Inferior parietal cortex (tissue), 1 donor: Measurements from ENCODE around the gene PANK4.

ENCODE experiments used
- DNase-seq: peaks from one replicate; pipeline ENCODE4 v3.0.0-alpha.2; 2016; ENCODE audit errors: extremely low spot score

PANK4 gene

GRCh38 chr1:2528966-2529783 lies 2.8 kb upstream of the PANK4 start:
- peak; percentile 12 for DNase-seq

GRCh38 chr1:2528611-2528965 lies 2.2 kb upstream of the PANK4 start:
- DNase-seq = no peak

- no peak for DNase-seq
These were observed 1.6 kb upstream of the PANK4 start for GRCh38 chr1:2528016-2528415.

- DNase-seq = no peak
These were observed 1.1 kb upstream of the PANK4 start for GRCh38 chr1:2527556-2527860.

GRCh38 chr1:2526824-2527555 lies 594 bp upstream of the PANK4 start:
- DNase-seq = peak; percentile 53

GRCh38 chr1:2525572-2525919 lies 850 bp downstream of the PANK4 start:
- DNase-seq = no peak

GRCh38 chr1:2523891-2524609 lies 2.3 kb downstream of the PANK4 start:
- DNase-seq = no peak

GRCh38 chr1:2523191-2523890 lies 3.1 kb downstream of the PANK4 start:
- DNase-seq = no peak

- no peak for DNase-seq
These were observed 4.2 kb downstream of the PANK4 start for GRCh38 chr1:2522230-2522629.

- no peak for DNase-seq
These were observed 5.6 kb downstream of the PANK4 start for GRCh38 chr1:2520806-2521205.

- DNase-seq = no peak
These were observed 6.2 kb downstream of the PANK4 start for GRCh38 chr1:2520206-2520605.

GRCh38 chr1:2519729-2520128 lies 6.7 kb downstream of the PANK4 start:
- no peak for DNase-seq

- DNase-seq = no peak
These were observed 7.2 kb downstream of the PANK4 start for GRCh38 chr1:2519029-2519685.

GRCh38 chr1:2518528-2518927 lies 7.9 kb downstream of the PANK4 start:
- DNase-seq = no peak

GRCh38 chr1:2517966-2518365 lies 8.4 kb downstream of the PANK4 start:
- no peak for DNase-seq

- no peak for DNase-seq
These were observed 9.4 kb downstream of the PANK4 start for GRCh38 chr1:2516946-2517345.

- no peak for DNase-seq
These were observed 10.3 kb downstream of the PANK4 start for GRCh38 chr1:2516124-2516523.

- no peak for DNase-seq
These were observed 10.7 kb downstream of the PANK4 start for GRCh38 chr1:2515763-2516080.

GRCh38 chr1:2514863-2515762 lies 11.3 kb downstream of the PANK4 start:
- DNase-seq = no peak

GRCh38 chr1:2513939-2514652 lies 12.3 kb downstream of the PANK4 start:
- DNase-seq = no peak
